Measurements from ENCODE around the gene NUP50.
A peak's percentile ranks its signal among the peaks of the same experiment; 100 is the strongest.

Gene NUP50

GRCh38 chr22:45163451-45164269 is at the start of gene NUP50:
TSS of gene NUP50 (plus strand) at chr22:45163925. CDS start at chr22:45168178, 4,253 bp downstream.
- peak; percentile 75 to 89 for DNase-seq

GRCh38 chr22:45120440-45120839 is 43.3 kb upstream of the NUP50 start:
- DNase-seq, result no peak

- DNase-seq, result no peak
Observed at GRCh38 chr22:45120931-45121330, 42.8 kb upstream of the NUP50 start.

GRCh38 chr22:45124176-45124847 is 39.4 kb upstream of the NUP50 start:
- DNase-seq, result no peak

- no peak for DNase-seq
Observed at GRCh38 chr22:45125188-45125587, 38.5 kb upstream of the NUP50 start.

GRCh38 chr22:45127866-45128265 is 35.9 kb upstream of the NUP50 start:
- no peak for DNase-seq

GRCh38 chr22:45129703-45130524 is 33.8 kb upstream of the NUP50 start:
- no peak for DNase-seq

- DNase-seq, result no peak
Observed at GRCh38 chr22:45130891-45131290, 32.8 kb upstream of the NUP50 start.

GRCh38 chr22:45131749-45132148 is 32.0 kb upstream of the NUP50 start:
- no peak for DNase-seq

- DNase-seq, result no peak
Observed at GRCh38 chr22:45134313-45134712, 29.4 kb upstream of the NUP50 start.

GRCh38 chr22:45136594-45136993 is 27.1 kb upstream of the NUP50 start:
- no peak for DNase-seq

GRCh38 chr22:45139693-45140092 is 24.0 kb upstream of the NUP50 start:
- DNase-seq, result no peak

- DNase-seq, result no peak
Observed at GRCh38 chr22:45142376-45142775, 21.3 kb upstream of the NUP50 start.

- DNase-seq, result no peak
Observed at GRCh38 chr22:45144916-45145315, 18.8 kb upstream of the NUP50 start.

- DNase-seq, result no peak
Observed at GRCh38 chr22:45149671-45150070, 14.1 kb upstream of the NUP50 start.

- no peak for DNase-seq
Observed at GRCh38 chr22:45150139-45150538, 13.6 kb upstream of the NUP50 start.

GRCh38 chr22:45151503-45151902 is 12.2 kb upstream of the NUP50 start:
- DNase-seq, result no peak

GRCh38 chr22:45154383-45154782 is 9.3 kb upstream of the NUP50 start:
- DNase-seq, result peak in 1 of 2 experiments; percentile 16

- DNase-seq, result no peak
Observed at GRCh38 chr22:45155050-45155840, 8.5 kb upstream of the NUP50 start.

GRCh38 chr22:45157907-45158306 is 5.8 kb upstream of the NUP50 start:
- DNase-seq, result no peak

- peak in 1 of 2 experiments; percentile 47 for DNase-seq
Observed at GRCh38 chr22:45159652-45160462, 3.9 kb upstream of the NUP50 start.

GRCh38 chr22:45162531-45162930 is 1.2 kb upstream of the NUP50 start:
- DNase-seq, result no peak

Data from SW 1271 (cell line).